DMS153 treated with DMSO at 0.1 percent for 48 hours (cell line): Measurements from ENCODE around the gene CAVIN1.
"Not testable (repeated sequence)": the region's sequence is repeated elsewhere in the genome, so short reads cannot be mapped to it uniquely, and the experiment has no call there.

Experiments used
- DNase-seq: peaks from one replicate; lab custom pipeline; 2025; ENCODE audit not compliant: unreplicated experiment; lab: John Stamatoyannopoulos, UW

CAVIN1 gene

GRCh38 chr17:42406615-42407288, 16.3 kb downstream of the CAVIN1 start:
- DNase-seq, result no peak

- peak; percentile 66 for DNase-seq
These were observed 17.0 kb downstream of the CAVIN1 start for GRCh38 chr17:42405963-42406495.

GRCh38 chr17:42405076-42405475, 18.0 kb downstream of the CAVIN1 start:
- DNase-seq, result no peak

- DNase-seq, result no peak
These were observed 18.6 kb downstream of the CAVIN1 start for GRCh38 chr17:42404326-42405055.

GRCh38 chr17:42403150-42403549, 19.9 kb downstream of the CAVIN1 start:
- DNase-seq, result no peak

- no peak for DNase-seq
These were observed 20.9 kb downstream of the CAVIN1 start for GRCh38 chr17:42402117-42402516.

GRCh38 chr17:42400844-42401375, 22.1 kb downstream of the CAVIN1 start:
- DNase-seq, result not testable (repeated sequence)

GRCh38 chr17:42399948-42400843, 22.9 kb downstream of the CAVIN1 start:
- no peak for DNase-seq

- no peak for DNase-seq
These were observed 23.9 kb downstream of the CAVIN1 start for GRCh38 chr17:42399121-42399520.

GRCh38 chr17:42395601-42396000, 27.5 kb downstream of the CAVIN1 start:
- not testable (repeated sequence) for DNase-seq

- no peak for DNase-seq
These were observed 28.2 kb downstream of the CAVIN1 start for GRCh38 chr17:42394838-42395237.

- DNase-seq, result no peak
These were observed 30.2 kb downstream of the CAVIN1 start for GRCh38 chr17:42392692-42393415.

- not testable (repeated sequence) for DNase-seq
These were observed 31.6 kb downstream of the CAVIN1 start for GRCh38 chr17:42391439-42391838.

GRCh38 chr17:42389899-42390298, 33.2 kb downstream of the CAVIN1 start:
- no peak for DNase-seq

- no peak for DNase-seq
These were observed 34.0 kb downstream of the CAVIN1 start for GRCh38 chr17:42389135-42389417.

GRCh38 chr17:42388381-42389134, 34.5 kb downstream of the CAVIN1 start, which contains the start of gene STAT3:
Gene STAT3 (minus strand): TSS chr17:42388442. CDS start chr17:42348516, 39,926 bp downstream.
- peak; percentile 99 for DNase-seq

GRCh38 chr17:42387661-42388380, 35.2 kb downstream of the CAVIN1 start:
- peak; percentile 11 for DNase-seq

- no peak for DNase-seq
These were observed 36.0 kb downstream of the CAVIN1 start for GRCh38 chr17:42386777-42387657.
